ENCODE results near the gene STXBP2. TPM values are rescaled to one million over a fixed set of nuclear protein-coding genes. Genes with fewer than 3 reads are reported as not detected.
A peak's percentile ranks its signal among the peaks of the same experiment; 100 is the strongest.

STXBP2 gene
- total and polyA plus RNA-seq, 9 of the 15 experiments (the other 6 are each of a cell fraction or from before 2014, with no cell fraction given) = 2.5 to 163 (median 71.3) TPM

- TF ChIP-seq TRIM25 (IDR thresholded peaks at IDR 0.05; ENCODE audit: borderline replicate concordance) (no peak), CREB3 (tag; conservative IDR thresholded peaks at IDR 0.05; ENCODE audit: low read depth) (no peak), ZNF766 (CRISPR knock-in tag; conservative IDR thresholded peaks at IDR 0.05) (no peak), STAG1 (CRISPR knock-in tag; IDR thresholded peaks at IDR 0.05; ENCODE audit: borderline replicate concordance) (peak; percentile 91; the same call in 1 of the 2 replicates), PKNOX1 (IDR thresholded peaks at IDR 0.05) (no peak), ZBTB5 (IDR thresholded peaks at IDR 0.05) (no peak), SMARCC2 (IDR thresholded peaks at IDR 0.05; ENCODE audit: low read depth) (no peak)
- TF ChIP-seq, protein P1, sequence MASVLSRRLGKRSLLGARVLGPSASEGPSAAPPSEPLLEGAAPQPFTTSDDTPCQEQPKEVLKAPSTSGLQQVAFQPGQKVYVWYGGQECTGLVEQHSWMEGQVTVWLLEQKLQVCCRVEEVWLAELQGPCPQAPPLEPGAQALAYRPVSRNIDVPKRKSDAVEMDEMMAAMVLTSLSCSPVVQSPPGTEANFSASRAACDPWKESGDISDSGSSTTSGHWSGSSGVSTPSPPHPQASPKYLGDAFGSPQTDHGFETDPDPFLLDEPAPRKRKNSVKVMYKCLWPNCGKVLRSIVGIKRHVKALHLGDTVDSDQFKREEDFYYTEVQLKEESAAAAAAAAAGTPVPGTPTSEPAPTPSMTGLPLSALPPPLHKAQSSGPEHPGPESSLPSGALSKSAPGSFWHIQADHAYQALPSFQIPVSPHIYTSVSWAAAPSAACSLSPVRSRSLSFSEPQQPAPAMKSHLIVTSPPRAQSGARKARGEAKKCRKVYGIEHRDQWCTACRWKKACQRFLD (CRISPR knock-in tag; IDR thresholded peaks at IDR 0.05) = no peak
- TF ChIP-seq, protein P2, sequence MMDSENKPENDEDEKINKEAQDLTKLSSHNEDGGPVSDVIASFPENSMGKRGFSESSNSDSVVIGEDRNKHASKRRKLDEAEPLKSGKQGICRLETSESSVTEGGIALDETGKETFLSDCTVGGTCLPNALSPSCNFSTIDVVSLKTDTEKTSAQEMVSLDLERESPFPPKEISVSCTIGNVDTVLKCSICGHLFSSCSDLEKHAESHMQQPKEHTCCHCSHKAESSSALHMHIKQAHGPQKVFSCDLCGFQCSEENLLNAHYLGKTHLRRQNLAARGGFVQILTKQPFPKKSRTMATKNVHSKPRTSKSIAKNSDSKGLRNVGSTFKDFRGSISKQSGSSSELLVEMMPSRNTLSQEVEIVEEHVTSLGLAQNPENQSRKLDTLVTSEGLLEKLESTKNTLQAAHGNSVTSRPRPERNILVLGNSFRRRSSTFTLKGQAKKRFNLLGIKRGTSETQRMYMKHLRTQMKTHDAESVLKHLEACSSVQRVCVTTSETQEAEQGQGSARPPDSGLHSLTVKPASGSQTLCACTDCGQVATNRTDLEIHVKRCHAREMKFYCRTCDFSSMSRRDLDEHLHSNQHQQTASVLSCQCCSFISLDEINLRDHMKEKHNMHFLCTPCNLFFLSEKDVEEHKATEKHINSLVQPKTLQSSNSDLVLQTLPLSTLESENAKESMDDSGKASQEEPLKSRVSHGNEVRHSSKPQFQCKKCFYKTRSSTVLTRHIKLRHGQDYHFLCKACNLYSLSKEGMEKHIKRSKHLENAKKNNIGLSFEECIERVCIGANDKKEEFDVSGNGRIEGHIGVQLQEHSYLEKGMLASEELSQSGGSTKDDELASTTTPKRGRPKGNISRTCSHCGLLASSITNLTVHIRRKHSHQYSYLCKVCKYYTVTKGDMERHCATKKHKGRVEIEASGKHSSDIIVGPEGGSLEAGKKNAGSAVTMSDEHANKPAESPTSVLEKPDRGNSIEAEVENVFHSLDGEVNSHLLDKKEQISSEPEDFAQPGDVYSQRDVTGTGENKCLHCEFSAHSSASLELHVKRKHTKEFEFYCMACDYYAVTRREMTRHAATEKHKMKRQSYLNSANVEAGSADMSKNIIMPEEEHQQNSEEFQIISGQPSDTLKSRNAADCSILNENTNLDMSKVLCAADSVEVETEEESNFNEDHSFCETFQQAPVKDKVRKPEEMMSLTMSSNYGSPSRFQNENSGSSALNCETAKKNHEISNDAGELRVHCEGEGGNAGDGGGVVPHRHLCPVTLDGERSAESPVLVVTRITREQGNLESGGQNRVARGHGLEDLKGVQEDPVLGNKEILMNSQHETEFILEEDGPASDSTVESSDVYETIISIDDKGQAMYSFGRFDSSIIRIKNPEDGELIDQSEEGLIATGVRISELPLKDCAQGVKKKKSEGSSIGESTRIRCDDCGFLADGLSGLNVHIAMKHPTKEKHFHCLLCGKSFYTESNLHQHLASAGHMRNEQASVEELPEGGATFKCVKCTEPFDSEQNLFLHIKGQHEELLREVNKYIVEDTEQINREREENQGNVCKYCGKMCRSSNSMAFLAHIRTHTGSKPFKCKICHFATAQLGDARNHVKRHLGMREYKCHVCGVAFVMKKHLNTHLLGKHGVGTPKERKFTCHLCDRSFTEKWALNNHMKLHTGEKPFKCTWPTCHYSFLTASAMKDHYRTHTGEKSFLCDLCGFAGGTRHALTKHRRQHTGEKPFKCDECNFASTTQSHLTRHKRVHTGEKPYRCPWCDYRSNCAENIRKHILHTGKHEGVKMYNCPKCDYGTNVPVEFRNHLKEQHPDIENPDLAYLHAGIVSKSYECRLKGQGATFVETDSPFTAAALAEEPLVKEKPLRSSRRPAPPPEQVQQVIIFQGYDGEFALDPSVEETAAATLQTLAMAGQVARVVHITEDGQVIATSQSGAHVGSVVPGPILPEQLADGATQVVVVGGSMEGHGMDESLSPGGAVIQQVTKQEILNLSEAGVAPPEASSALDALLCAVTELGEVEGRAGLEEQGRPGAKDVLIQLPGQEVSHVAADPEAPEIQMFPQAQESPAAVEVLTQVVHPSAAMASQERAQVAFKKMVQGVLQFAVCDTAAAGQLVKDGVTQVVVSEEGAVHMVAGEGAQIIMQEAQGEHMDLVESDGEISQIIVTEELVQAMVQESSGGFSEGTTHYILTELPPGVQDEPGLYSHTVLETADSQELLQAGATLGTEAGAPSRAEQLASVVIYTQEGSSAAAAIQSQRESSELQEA (IDR thresholded peaks at IDR 0.05; ENCODE audit: low read depth) = no peak
Observed at GRCh38 chr19:7680606-7681339, 43.9 kb downstream of the STXBP2 start, which contains the start of gene TRAPPC5 (continued).
